Gastrocnemius medialis (tissue), 4 donors: ENCODE data around the gene PLS3. TPM values are rescaled to one million over a fixed set of nuclear protein-coding genes. Genes with fewer than 3 reads are reported as not detected.

ENCODE experiments used
- ATAC-seq, 2 donors: fragments of 150-250 bp; one replicate each; pipeline ENCODE4 v1.9.1; 2016
- DNase-seq, 2 donors: peaks; one replicate each; pipeline ENCODE4 v3.0.0-alpha.2; 2019
- H3K27ac ChIP-seq, 4 donors: fragments of 200-600 bp; sonication (generic); 1 replicate in 1 of 4; 2 replicates in 3 of 4; pipeline ENCODE4 v1.5.1; 2016 to 2018; ENCODE audit warnings: mild to moderate bottlenecking in 2 of 4, moderate library complexity in 1 of 4
- H3K27me3 ChIP-seq, 3 donors: fragments of 200-600 bp; sonication (generic) in 2 of 3; 1 replicate in 1 of 3; 2 replicates in 2 of 3; pipeline versions ENCODE4 v1.5.1 to v1.6.0; 2016 to 2019; ENCODE audit warnings: mild to moderate bottlenecking in 1 of 3, moderate library complexity in 1 of 3
- H3K36me3 ChIP-seq, 2 donors: fragments of 200-600 bp; sonication (generic) in 1 of 2; one replicate each; pipeline ENCODE4 v1.5.1; 2017 to 2018
- H3K4me1 ChIP-seq, 2 donors: fragments of 200-600 bp; sonication (generic) in 1 of 2; one replicate each; pipeline ENCODE4 v1.5.1; 2016 to 2017; ENCODE audit warnings: mild to moderate bottlenecking in 2 of 2
- H3K4me3 ChIP-seq, 4 donors: fragments of 200-600 bp; sonication (generic) in 3 of 4; 1 replicate in 1 of 4; 2 replicates in 3 of 4; pipeline ENCODE4 v1.5.1; 2016 to 2019; ENCODE audit warnings: mild to moderate bottlenecking in 2 of 4
- H3K9me3 ChIP-seq, 3 donors: fragments of 200-600 bp; sonication (generic) in 2 of 3; 1 replicate in 1 of 3; 2 replicates in 2 of 3; pipeline ENCODE4 v1.5.1; 2016 to 2019
- POLR2A ChIP-seq, 2 donors: fragments of 450-650 bp; IDR thresholded peaks; one replicate each; pipeline ENCODE4 v1.6.1; 2017; ENCODE audit warnings: antibody characterized with exemption in 2 of 2, mild to moderate bottlenecking in 2 of 2, moderate library complexity in 2 of 2
- in situ Hi-C, 4 donors: fragments of 200-750 bp; cut with MboI; loops; one replicate each; pipeline versions ENCODE4 v1.15.0 to v1.8.0; 2017; ENCODE audit warnings: low sequenced_read_pairs in 4 of 4
- intact Hi-C: fragments of 100-400 bp; cut with DNase I; formaldehyde crosslinking; loops from one replicate; pipeline ENCODE4 v1.15.1; 2023; ENCODE audit warnings: low total_unique reads
- total RNA-seq, 4 donors: library from RNA; depleted of rRNA; stranded (reverse); fragments of >200 nt; gene quantifications; one replicate each; pipeline versions ENCODE4 v1.1.0 to v1.2.3, GENCODE V29; 2016
- TF ChIP-seq, protein P1 (sequence below), 5 experiments: fragments of 450-650 bp in 3 of 5; fragments of 200-600 bp in 2 of 5; sonication (generic) in 2 of 5; IDR thresholded peaks in 4 of 5; conservative IDR thresholded peaks in 1 of 5; 1 replicate in 4 of 5; 2 replicates in 1 of 5; pipeline ENCODE4 v1.5.1; 2016 to 2019; ENCODE audit warnings: antibody characterized with exemption in 5 of 5, mild to moderate bottlenecking in 3 of 5, moderate library complexity in 3 of 5

Gene PLS3
- total RNA-seq, 4 donors from 2014 or later, result 15.8 to 23.1 (median 19.5) TPM

DNA sequence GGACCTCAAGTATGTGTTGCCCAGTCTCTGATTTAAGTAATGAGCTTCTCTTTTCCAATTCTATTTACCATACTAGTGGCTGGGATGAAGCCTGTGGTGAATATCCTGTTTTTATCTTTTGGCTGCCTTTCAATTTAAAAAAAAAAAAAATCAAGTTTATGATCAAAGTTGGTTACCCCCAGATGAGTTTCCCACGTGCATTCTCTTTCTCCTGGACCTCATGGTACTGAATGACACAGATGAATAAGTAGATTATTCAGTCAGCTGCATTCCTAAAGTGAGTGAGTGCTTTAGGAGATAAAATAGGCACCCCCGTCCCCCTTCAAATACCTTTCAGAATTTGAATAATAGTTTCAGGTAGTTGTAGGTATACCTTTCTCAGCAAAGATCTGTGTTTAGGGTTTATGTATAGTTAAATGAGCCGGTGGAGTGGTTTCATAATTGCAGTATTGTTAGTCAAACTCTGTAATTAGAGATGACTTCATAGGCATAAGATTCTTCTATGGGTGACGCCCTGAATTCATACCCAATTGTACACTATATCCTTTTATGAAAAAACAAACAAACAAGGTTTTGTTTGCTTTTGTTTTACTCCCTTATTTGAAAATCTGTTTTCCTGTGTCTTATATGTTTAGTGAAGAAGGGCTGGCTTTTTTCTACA is 41.9 kb downstream of the PLS3 start:
- H3K27me3 ChIP-seq, result no peaks in the 10 kb centered on the region

DNA sequence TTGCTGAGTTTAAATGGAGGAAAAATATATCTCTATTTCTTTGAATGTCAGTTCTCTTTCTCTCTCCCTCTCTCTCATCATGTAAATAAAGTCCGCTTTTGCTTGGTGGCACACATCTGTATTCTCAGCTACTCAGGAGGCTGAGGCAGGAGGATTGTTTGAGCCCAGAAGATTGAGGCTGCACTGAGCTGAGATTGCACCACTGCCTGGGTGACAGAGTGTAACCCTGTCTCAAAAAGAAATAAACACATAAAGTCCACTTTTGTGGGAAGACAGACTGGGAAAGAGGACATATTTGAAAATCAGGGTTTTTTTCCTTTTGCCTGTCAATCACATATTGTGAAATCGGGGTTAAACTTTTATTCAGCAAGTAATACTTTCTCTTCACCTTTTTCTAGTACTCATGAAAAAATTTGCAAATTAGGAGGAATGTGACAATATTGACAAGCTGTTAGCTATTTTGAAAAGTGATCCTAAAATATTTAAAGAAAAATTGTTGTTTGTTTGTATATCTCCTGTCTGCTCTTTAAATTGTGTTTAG is 42.6 kb downstream of the PLS3 start:
- DNase-seq (no peak), ATAC-seq (no peak)
- no peak overlapping the region for H3K4me3 ChIP-seq
- H3K27ac ChIP-seq, result peak overlapping the region; percentile 48 to 78 (median 68)
- H3K36me3 ChIP-seq, result no peaks in the 10 kb centered on the region
- intact Hi-C loops, result no loop called here
- no peak for TF ChIP-seq POLR2A (IDR thresholded peaks at IDR 0.05)
- TF ChIP-seq, protein P1, sequence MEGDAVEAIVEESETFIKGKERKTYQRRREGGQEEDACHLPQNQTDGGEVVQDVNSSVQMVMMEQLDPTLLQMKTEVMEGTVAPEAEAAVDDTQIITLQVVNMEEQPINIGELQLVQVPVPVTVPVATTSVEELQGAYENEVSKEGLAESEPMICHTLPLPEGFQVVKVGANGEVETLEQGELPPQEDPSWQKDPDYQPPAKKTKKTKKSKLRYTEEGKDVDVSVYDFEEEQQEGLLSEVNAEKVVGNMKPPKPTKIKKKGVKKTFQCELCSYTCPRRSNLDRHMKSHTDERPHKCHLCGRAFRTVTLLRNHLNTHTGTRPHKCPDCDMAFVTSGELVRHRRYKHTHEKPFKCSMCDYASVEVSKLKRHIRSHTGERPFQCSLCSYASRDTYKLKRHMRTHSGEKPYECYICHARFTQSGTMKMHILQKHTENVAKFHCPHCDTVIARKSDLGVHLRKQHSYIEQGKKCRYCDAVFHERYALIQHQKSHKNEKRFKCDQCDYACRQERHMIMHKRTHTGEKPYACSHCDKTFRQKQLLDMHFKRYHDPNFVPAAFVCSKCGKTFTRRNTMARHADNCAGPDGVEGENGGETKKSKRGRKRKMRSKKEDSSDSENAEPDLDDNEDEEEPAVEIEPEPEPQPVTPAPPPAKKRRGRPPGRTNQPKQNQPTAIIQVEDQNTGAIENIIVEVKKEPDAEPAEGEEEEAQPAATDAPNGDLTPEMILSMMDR (IDR thresholded peaks at IDR 0.05 in 4 of 5, conservative IDR thresholded peaks at IDR 0.05 in 1 of 5), result no peak
- H3K4me1 ChIP-seq, result peaks cover 0 to 3% of the 10 kb centered on the region in 2 donors
- in situ Hi-C loops, result no loop called here
- no peaks in the 10 kb centered on the region for H3K9me3 ChIP-seq
- H3K27me3 ChIP-seq, result no peaks in the 10 kb centered on the region

More for the DNA sequence above, 41.9 kb downstream of the PLS3 start:
- H3K36me3 ChIP-seq, result no peaks in the 10 kb centered on the region
- peak; percentile 87 to 89 for ATAC-seq
- DNase-seq, result no peak
- intact Hi-C loops, result no loop called here
- in situ Hi-C loops, result no loop called here
- no peak overlapping the region for H3K4me3 ChIP-seq
- no peaks in the 10 kb centered on the region for H3K9me3 ChIP-seq
- TF ChIP-seq, protein P1 (IDR thresholded peaks at IDR 0.05 in 4 of 5, conservative IDR thresholded peaks at IDR 0.05 in 1 of 5), result no peak
- TF ChIP-seq POLR2A (IDR thresholded peaks at IDR 0.05), result no peak
- H3K4me1 ChIP-seq, result peaks cover 0 to 3% of the 10 kb centered on the region in 2 donors
- peak overlapping the region; percentile 48 to 78 (median 68) for H3K27ac ChIP-seq

DNA sequence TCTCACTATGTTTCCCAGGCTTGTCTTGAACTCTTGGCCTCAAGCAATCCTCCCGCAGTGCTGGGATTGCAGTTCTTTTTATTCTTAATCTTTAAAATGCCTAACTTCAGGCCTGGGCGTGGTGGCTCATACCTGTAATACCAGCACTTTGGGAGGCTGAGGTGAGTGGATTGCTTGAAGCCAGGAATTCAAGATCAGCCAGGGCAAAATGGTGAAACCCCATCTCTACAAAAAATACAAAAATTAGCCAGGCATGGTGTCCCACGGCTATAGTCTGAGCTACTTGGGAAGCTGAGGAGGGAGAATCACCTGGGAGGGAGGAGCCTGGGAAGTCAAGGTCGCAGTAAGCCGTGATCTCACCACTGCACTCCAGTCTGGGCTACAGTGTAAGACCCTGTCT is 45.9 kb downstream of the PLS3 start:
- peaks cover 0 to 3% (median 0%) of the 10 kb centered on the region in 3 donors for H3K27me3 ChIP-seq
- H3K4me3 ChIP-seq, result no peak overlapping the region
- H3K27ac ChIP-seq, result no peak overlapping the region
- intact Hi-C loops, result no loop called here
- in situ Hi-C loops, result no loop called here
- no peaks in the 10 kb centered on the region for H3K4me1 ChIP-seq
- H3K9me3 ChIP-seq, result no peaks in the 10 kb centered on the region
- TF ChIP-seq, protein P1 (IDR thresholded peaks at IDR 0.05 in 4 of 5, conservative IDR thresholded peaks at IDR 0.05 in 1 of 5), result no peak
- TF ChIP-seq POLR2A (IDR thresholded peaks at IDR 0.05), result no peak
- peaks cover 0 to 6% of the 10 kb centered on the region in 2 donors for H3K36me3 ChIP-seq
- no peak for DNase-seq
- ATAC-seq, result no peak

DNA sequence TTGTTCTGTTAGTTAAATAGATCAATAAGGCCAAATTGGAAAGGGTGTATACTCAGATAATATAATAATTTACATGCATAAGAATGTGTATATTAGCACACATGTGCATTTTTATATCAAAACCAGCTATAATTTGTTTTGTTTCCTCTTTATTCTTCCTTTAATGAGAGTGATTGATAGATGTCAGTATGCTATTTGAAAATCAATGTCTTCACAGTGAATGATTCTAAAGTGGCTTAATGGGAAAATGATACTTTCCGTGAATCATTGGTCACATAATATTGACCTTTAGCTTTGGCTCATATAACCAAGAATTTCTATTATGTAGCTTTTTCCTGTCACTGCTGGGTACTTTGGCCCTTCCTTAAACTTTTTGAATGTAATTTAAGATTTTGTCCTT is 48.6 kb downstream of the PLS3 start:
- H3K27me3 ChIP-seq, result peaks cover 0 to 3% (median 0%) of the 10 kb centered on the region in 3 donors
- no peak for ATAC-seq
- TF ChIP-seq, protein P1 (IDR thresholded peaks at IDR 0.05 in 4 of 5, conservative IDR thresholded peaks at IDR 0.05 in 1 of 5), result no peak
- no peak for TF ChIP-seq POLR2A (IDR thresholded peaks at IDR 0.05)
- DNase-seq, result no peak
- intact Hi-C loops (no loop called here), in situ Hi-C loops (no loop called here)
- H3K4me1 ChIP-seq, result no peaks in the 10 kb centered on the region
- H3K9me3 ChIP-seq, result no peaks in the 10 kb centered on the region
- peaks cover 0 to 6% of the 10 kb centered on the region in 2 donors for H3K36me3 ChIP-seq
- peak overlapping the region in 2 of 4 donors; percentile 42 to 44 for H3K27ac ChIP-seq
- H3K4me3 ChIP-seq, result no peak overlapping the region
